ENCODE measurements around the gene TAF6.
"Not testable (repeated sequence)": the region's sequence is repeated elsewhere in the genome, so short reads cannot be mapped to it uniquely, and the experiment has no call there.

The TAF6 gene

DNA sequence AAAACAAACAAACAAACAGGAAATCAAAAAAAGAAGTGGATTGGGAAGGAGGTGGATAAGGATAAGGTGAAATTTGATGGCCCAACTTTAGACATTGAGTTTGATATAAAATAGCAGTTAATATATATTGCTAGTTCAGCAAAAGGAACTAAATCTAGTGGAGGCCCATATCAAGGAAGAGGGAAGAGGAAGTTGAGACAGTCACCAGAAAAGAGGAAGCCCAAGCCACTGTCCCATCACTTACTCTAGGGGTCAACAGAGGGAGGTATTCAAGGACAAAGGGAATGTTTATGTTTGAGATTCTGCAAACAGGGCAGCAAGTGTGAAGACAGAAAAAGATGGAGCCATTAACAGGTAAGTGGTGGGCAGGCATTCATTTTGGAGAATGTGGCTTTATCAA is 33.2 kb upstream of the TAF6 start:
- no peak for DNase-seq

DNA sequence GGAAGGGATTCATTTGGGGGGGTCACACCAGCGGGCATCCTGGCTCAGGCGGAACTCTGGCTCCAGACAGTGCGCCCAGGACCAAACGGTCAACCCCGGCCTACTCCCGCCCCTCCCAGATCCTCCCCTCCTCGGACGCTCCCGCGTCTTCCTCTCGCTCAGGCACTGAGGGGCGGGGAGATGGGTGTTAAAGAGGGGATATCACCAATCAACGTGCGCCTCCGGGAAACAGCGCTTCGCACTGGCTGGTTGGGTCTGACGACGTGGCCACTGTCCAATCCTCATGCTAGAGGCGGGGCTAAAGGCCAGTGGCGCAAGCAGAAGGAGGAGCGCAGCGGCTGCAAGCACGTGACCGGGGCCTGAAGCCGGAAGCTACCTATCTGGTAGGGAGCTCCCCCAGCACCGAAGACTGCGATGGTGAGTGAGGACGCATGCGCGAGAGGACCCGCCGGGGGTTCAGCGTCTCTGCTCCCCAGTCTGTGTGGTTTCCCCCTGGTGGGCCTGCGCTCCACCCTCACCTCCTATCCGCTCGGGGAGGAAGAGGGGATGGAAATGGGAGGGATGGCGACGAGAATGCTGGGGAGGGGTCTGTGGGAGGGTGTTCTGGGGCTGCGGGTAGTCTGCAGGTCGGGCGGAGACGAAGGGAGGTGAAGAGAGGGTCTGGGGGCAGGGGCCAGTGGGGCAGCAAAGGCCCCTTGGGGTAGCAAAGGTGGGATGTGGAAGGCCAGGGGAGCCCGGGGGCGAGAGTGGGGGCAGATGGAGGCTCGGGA is 29.6 kb upstream of the TAF6 start, which contains the start of gene LAMTOR4:
Gene LAMTOR4, plus strand, starts transcription at position 360 of the 770 bp plus-strand sequence. Its CDS starts 55 bp downstream, at position 415.
- DNase-seq: peak; percentile 99

GRCh38 chr7:100148225-100148558 is 29.0 kb upstream of the TAF6 start:
- DNase-seq: no peak

GRCh38 chr7:100147278-100147677 is 28.1 kb upstream of the TAF6 start:
- DNase-seq: no peak

- peak; percentile 85 for DNase-seq
These were observed 27.2 kb upstream of the TAF6 start for GRCh38 chr7:100146350-100146749.

GRCh38 chr7:100142461-100142860 is 23.3 kb upstream of the TAF6 start:
- no peak for DNase-seq

DNA sequence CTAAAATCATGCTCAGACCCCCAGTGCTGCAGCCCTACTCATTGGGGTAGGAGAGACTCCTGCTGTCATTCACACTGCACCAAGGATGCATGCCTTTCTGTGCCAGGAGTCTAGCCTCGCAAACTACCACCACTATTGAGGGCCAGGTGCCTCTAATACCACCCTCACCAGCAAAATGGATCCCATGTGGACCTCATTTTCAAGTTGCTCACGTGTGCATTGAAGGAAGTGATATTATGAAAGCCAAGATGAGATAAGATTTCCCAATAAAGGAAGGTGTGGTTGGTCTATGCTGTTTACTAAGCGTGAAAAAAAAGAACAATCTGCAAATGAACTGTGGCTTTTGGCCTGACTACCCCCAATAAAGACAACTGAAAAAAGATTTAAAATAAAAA is 22.4 kb upstream of the TAF6 start:
- no peak for DNase-seq

DNA sequence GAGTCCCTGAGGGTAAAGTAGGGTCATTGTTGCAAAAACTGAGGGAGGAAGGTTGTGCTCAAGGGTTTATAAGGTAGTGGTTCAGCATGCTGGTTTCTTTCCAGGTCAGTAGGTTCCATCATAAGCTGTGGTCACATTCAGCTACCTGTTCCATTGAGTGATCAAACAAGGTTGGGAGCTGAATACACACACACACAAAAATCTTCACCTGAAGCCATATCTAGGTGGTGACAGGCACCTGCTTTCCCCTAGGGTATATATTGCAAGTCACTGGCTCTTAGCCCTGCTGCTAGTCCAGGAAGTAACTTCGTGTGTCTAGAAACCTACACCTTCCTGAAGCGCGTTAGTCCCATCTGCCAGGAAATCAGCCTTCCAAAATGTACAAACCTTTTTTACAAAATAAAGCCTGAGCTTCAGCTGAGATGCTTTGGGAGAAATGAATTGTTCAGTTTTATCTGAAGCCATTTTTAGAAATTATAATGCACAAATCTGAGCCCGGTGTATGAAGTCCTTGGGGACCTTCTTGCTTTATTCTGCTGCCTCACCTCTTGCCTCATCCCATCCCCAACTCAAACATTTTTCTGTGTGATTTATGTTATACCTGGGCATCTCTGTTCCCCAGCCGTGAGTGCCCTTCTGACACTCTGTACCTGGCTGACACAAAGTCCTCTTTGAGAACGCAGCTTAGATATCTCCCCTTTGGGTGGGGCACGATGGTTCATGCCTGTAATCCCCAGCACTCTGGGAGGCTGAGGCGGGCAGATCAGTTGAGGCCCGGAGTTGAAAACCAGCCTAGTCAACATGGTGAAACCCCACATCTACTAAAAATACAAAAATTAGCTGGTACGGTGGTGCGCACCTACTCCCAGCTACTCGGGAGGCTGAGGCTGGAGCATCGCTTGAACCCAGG is 18.9 kb upstream of the TAF6 start:
- DNase-seq: no peak

DNA sequence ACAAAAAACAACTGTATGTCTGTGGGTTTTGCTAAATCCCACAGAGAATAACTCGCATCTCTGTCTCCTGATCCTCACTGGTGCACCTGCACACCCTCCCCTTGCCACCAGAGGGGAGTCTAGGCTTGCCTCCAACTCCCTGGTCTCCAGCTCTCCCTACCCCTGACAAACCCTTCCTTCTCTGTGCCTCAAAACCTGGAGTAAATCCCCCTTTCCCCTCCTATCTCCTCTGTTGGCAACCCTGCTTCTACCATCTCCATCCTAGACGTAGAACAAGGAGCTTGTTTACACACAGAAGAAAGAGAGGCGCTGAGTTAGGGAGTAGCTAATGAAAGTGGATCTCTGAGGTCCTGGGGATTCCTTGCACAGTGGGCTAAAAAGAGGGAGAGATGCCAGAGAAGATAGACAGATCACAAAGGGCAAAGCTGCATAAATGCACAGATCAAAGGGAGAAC is 13.6 kb upstream of the TAF6 start:
- DNase-seq: peak; percentile 49

GRCh38 chr7:100132126-100132525 is 13.0 kb upstream of the TAF6 start:
- DNase-seq: no peak

DNA sequence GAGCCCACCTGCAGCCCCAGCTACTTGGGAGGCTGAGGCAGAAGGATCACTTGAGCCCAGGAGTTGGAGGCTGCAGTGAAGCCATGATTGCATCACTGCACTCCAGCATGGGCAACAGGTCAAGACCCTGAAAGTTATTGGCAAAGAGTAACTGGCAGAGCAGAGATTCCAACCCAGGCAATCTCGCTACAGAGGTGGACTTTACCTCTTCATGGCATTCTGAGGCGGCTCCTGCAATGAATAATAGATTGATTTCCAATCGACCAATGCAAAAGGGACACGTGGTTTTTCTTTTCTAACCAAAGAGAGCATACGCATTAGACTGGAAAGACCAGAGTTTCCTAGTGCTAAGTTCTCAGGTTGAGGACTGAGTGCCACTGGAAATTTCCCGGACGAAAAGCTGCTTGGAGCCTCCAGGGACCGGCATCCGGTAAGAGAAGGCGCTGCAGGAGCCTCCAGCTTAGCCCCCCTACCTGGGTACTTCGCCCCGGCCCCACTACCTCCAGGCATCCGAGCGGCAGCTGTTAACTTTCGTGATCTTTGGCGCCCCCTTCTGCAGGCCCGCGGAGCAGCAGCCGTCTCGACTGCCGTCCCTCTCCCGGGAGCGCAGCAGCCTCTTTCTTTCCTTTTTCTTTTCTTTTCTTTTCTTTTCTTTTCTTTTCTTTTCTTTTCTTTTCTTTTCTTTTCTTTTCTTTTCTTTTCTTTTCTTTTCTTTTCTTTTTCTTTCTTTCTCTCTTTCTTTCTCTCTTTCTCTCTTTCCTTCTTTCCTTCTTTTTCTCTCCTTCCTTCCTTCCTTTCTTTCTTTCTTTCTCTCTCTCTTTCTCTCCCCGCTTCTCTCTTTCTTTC is 11.7 kb upstream of the TAF6 start:
- DNase-seq: no peak

DNA sequence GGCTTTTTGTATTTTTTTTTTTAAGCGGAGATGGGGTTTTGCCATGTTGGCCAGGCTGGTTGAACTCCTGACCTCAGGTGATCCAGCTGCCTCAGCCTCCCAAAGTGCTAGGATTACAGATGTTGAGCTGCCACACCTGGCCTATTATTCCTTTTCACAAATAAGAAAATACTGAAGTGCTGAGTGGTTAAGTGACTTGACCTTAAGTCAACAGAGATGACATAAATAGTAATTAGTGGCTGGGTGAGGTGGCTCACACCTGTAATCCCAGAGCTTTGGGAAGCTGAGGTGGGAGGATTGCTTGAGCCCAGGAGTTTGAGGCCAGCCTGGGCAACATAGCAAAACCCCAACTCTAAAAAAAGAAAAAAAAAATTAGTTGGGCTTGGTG is 11.1 kb upstream of the TAF6 start:
- not testable (repeated sequence) for DNase-seq

DNA sequence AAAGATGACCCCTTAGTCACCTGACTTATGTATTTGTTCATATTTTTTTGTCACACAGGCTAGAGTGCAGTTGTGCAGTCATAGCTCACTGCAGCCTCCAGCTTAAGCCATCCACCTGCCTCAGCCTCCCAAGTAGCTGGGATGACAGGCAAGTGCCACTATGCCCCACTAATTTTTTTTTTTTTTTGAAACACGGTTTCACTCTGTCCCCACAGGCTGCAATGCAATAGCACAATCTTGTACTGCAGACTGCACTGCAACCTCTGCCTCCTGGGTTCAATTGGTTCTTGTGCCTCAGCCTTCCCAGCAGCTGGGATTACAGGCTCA is 9.4 kb upstream of the TAF6 start:
- no peak for DNase-seq

- no peak for DNase-seq
These were observed 8.9 kb upstream of the TAF6 start for GRCh38 chr7:100127866-100128636.

DNA sequence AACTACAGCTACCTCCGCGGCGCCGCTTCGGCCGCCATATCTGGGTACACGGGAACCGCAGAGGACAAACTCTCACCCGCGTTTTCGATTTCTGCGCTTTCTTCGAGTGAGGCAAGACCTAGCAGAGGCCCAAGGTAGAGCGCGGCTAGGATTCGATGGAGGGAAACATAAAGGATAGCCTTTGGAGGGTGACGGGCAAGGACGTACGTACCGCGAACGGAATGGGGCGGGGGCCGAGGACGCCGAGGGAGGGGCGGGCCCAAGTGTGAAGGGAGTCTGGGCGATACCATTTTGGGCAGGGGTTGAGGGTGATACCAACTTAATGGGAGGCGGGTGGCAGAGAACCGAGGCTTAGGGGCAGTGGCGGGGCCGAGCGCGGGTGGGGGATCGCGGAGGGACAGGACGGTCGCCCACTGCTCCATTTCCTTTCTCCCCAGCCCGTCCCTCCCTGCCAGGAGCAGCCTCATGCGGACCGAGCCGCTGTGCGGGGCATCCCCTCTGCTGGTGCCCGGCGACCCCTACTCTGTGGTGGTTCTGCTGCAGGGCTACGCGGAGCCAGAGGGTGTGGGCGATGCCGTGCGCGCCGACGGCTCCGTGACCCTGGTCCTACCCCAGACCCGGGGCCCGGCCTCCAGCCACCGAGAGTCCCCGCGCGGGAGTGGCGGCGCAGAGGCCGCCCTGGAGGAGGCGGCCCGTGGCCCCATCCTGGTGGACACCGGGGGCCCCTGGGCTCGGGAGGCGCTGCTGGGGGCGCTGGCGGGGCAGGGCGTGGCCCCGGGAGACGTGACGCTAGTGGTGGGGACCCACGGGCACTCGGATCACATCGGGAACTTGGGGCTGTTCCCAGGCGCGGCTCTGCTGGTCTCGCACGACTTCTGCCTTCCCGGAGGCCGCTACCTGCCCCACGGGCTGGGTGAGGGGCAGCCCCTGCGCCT is 8.0 kb upstream of the TAF6 start, which contains the start of gene MBLAC1:
Gene MBLAC1, plus strand, starts transcription at position 37 of the 935 bp plus-strand sequence. Its CDS starts 429 bp downstream, at position 466.
- DNase-seq: peak; percentile 67

- DNase-seq: no peak
These were observed 7.2 kb upstream of the TAF6 start for GRCh38 chr7:100126239-100126930.

DNA sequence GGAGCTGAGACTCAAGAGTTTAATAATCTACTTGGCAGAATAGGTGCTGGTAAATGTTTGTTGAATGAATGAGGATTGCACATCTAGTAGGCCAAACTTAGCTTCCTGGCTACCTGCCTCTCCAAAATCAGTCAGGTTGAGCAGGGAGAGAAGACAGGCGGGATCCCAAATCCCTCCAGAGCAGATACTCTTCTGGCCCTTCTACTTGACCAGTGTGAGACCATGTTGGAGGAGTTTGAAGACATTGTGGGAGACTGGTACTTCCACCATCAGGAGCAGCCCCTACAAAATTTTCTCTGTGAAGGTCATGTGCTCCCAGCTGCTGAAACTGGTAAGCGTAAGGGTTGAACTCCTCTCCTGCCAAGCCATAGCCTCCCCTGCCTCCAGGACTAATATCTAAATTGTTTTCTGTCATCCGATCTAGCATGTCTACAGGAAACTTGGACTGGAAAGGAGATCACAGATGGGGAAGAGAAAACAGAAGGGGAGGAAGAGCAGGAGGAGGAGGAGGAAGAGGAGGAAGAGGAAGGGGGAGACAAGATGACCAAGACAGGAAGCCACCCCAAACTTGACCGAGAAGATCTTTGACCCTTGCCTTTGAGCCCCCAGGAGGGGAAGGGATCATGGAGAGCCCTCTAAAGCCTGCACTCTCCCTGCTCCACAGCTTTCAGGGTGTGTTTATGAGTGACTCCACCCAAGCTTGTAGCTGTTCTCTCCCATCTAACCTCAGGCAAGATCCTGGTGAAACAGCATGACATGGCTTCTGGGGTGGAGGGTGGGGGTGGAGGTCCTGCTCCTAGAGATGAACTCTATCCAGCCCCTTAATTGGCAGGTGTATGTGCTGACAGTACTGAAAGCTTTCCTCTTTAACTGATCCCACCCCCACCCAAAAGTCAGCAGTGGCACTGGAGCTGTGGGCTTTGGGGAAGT is 5.4 kb upstream of the TAF6 start:
- no peak for DNase-seq

DNA sequence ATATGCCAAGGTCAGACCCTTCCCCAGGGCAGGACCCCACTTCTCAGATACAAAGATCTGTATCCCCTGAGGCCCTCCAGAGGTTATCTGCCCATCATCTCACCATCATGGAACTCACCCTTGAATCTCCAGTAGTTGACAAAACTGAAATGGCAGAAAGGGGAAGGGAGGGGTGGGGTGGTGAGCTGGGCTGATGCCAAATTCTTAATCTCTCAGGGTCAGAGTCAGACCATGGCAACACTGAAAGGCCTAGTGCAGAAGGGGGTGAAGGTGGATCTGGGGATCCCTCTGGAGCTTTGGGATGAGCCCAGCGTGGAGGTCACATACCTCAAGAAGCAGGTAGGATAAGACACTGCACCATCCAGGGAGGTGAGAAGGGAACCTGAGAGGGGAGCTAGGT is 3.4 kb upstream of the TAF6 start:
- DNase-seq: no peak

- DNase-seq: no peak
These were observed 2.9 kb upstream of the TAF6 start for GRCh38 chr7:100122067-100122466.

DNA sequence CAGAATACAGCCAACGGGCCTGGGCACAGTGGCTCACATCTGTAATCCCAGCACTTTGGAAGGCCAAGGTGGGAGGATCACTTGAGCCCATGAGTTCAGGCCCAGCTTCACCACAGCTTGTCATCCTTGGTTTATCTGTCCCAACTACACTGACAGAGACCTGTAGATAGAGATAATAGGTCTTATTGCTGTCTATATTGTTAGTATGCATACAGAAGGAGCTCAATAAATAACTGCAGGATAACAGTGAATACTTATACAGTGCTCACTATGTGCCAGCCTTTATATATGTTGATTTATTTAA is 1.5 kb upstream of the TAF6 start:
- DNase-seq: no peak
